Right lobe of liver (tissue), 6 donors: ENCODE results near the gene ENGASE. TPM values are rescaled to one million over a fixed set of nuclear protein-coding genes. Genes with fewer than 3 reads are reported as not detected.

Experiments
- ATAC-seq, 4 donors: fragments of 200-7000 bp; cut with Tn5 transposase; one replicate each; pipeline ENCODE4 v1.9.1; 2020; ENCODE audit warnings: mild to moderate bottlenecking in 4 of 4, moderate library complexity in 4 of 4
- DNase-seq, 3 donors: peaks; one replicate each; pipeline ENCODE4 v3.0.0-alpha.2; 2020
- H3K27ac ChIP-seq, 3 donors: fragments of 200-600 bp; one replicate each; pipeline ENCODE4 v1.8.0; 2022
- H3K27me3 ChIP-seq, 2 donors: fragments of 200-600 bp; one replicate each; pipeline ENCODE4 v1.8.0; 2022
- H3K36me3 ChIP-seq, 4 donors: fragments of 200-600 bp; sonication (generic) in 1 of 4; one replicate each; pipeline versions ENCODE4 v1.5.1 to v1.8.0; 2017 to 2022; ENCODE audit warnings: control low read depth in 1 of 4
- H3K4me1 ChIP-seq, 4 donors: fragments of 200-600 bp; sonication (generic) in 1 of 4; one replicate each; pipeline versions ENCODE4 v1.5.1 to v1.8.0; 2017 to 2022; ENCODE audit warnings: control low read depth in 1 of 4
- H3K4me3 ChIP-seq, 3 donors: fragments of 200-600 bp; one replicate each; pipeline ENCODE4 v1.8.0; 2022
- H3K9me3 ChIP-seq, 4 donors: fragments of 200-600 bp; sonication (generic) in 1 of 4; one replicate each; pipeline versions ENCODE4 v1.5.1 to v1.8.0; 2017 to 2022; ENCODE audit warnings: control low read depth in 1 of 4
- CTCF ChIP-seq, 4 donors: fragments of 200-600 bp in 3 of 4; fragments of 450-650 bp in 1 of 4; IDR thresholded peaks; one replicate each; pipeline versions ENCODE4 v1.5.1 to v1.8.0; 2016 to 2022; ENCODE audit warnings: antibody characterized with exemption in 4 of 4, mild to moderate bottlenecking in 2 of 4
- POLR2A ChIP-seq: fragments of 450-650 bp; IDR thresholded peaks from one replicate; pipeline ENCODE4 v1.6.1; 2017; ENCODE audit warnings: antibody characterized with exemption, mild to moderate bottlenecking
- WGBS: methylation state at CpG from one replicate; pipeline ENCODE4 v1.1.6; 2018; ENCODE audit warnings: low coverage, low lambda C conversion rate; ENCODE audit not compliant: insufficient coverage; ENCODE audit errors: missing lambda C conversion rate; 5-methylcytosine and 5-hydroxymethylcytosine counted together
- intact Hi-C, 2 donors: fragments of 100-400 bp; cut with DNase I; formaldehyde crosslinking; loops; one replicate each; pipeline versions ENCODE4 v1.11.2 to v1.14.1; 2022
- total RNA-seq, 6 experiments: library from RNA; depleted of rRNA in 2 of 6; stranded (reverse); fragments of >200 nt in 2 of 6; fragmentation: NEBNext Ultra II Directional in 3 of 6; extraction: Animal tissue kit (Norgen Biotek cat#: 25700) in 3 of 6; gene quantifications; one replicate each; pipeline versions ENCODE4 v1.1.0 to v1.2.4, GENCODE V29; 2016 to 2023
- donor health status: DM: no; HTN: yes; CAD: no.
- donor health status: DM: no; HTN: no; CAD: no.
- donor health status: DM: no; HTN: no; CAD: no.
- donor health status: DM: no; HTN: yes; CAD: no.
- donor health status: DM: no; HTN: yes; CAD: no.

ENGASE gene
- total RNA-seq, 6 experiments from 2014 or later = 7.4 to 63.7 (median 39.1) TPM

DNA sequence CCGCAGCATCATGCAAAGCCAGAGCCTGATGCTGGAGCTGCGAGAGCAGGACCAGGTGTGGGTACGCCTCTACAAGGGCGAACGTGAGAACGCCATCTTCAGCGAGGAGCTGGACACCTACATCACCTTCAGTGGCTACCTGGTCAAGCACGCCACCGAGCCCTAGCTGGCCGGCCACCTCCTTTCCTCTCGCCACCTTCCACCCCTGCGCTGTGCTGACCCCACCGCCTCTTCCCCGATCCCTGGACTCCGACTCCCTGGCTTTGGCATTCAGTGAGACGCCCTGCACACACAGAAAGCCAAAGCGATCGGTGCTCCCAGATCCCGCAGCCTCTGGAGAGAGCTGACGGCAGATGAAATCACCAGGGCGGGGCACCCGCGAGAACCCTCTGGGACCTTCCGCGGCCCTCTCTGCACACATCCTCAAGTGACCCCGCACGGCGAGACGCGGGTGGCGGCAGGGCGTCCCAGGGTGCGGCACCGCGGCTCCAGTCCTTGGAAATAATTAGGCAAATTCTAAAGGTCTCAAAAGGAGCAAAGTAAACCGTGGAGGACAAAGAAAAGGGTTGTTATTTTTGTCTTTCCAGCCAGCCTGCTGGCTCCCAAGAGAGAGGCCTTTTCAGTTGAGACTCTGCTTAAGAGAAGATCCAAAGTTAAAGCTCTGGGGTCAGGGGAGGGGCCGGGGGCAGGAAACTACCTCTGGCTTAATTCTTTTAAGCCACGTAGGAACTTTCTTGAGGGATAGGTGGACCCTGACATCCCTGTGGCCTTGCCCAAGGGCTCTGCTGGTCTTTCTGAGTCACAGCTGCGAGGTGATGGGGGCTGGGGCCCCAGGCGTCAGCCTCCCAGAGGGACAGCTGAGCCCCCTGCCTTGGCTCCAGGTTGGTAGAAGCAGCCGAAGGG, 26.4 kb upstream of the ENGASE start:
- Histone ChIP-seq H3K9me3 (no peaks in the 10 kb centered on the region), H3K27ac (no peak overlapping the region), H3K27me3 (no peaks in the 10 kb centered on the region), H3K4me3 (no peak overlapping the region), H3K36me3 (no peaks in the 10 kb centered on the region), H3K4me1 (no peaks in the 10 kb centered on the region)
- TF ChIP-seq POLR2A (no peak), CTCF (IDR thresholded peaks at IDR 0.05) (no peak)
- ATAC-seq (no peak), DNase-seq (no peak)
- intact Hi-C loops = no loop called here
- 59% methylated on average over 3 of the region's 41 CpGs for WGBS

GRCh38 chr17:79048826-79049755, 25.5 kb upstream of the ENGASE start:
- no peak for DNase-seq
- ATAC-seq = no peak
- intact Hi-C loops = no loop called here

GRCh38 chr17:79049821-79050220, 24.8 kb upstream of the ENGASE start:
- no peak for DNase-seq
- no peaks in the 10 kb centered on the region for H3K9me3 ChIP-seq
- intact Hi-C loops = no loop called here

More at GRCh38 chr17:79048826-79049755, 25.5 kb upstream of the ENGASE start:
- no peaks in the 10 kb centered on the region for H3K27me3 ChIP-seq
- H3K4me1 ChIP-seq = no peaks in the 10 kb centered on the region
- H3K4me3 ChIP-seq = no peak overlapping the region
- TF ChIP-seq CTCF (IDR thresholded peaks at IDR 0.05) (no peak), POLR2A (no peak)
- WGBS = 65% methylated on average over 17 of the region's 21 CpGs
- no peaks in the 10 kb centered on the region for H3K36me3 ChIP-seq
- no peaks in the 10 kb centered on the region for H3K9me3 ChIP-seq
- H3K27ac ChIP-seq = no peak overlapping the region

More at GRCh38 chr17:79049821-79050220, 24.8 kb upstream of the ENGASE start:
- no peaks in the 10 kb centered on the region for H3K27me3 ChIP-seq
- 46% methylated on average over 2 of the region's 11 CpGs for WGBS
- H3K36me3 ChIP-seq = no peaks in the 10 kb centered on the region
- H3K27ac ChIP-seq = no peak overlapping the region
- H3K4me1 ChIP-seq = no peaks in the 10 kb centered on the region
- no peak for ATAC-seq
- H3K4me3 ChIP-seq = no peak overlapping the region
- TF ChIP-seq POLR2A (no peak), CTCF (IDR thresholded peaks at IDR 0.05) (no peak)
